Measurements from ENCODE around the gene PLRG1. TPM values are rescaled to one million over a fixed set of nuclear protein-coding genes. Genes with fewer than 3 reads are reported as not detected.

PLRG1 gene
- total and polyA plus RNA-seq, 4 donors: 27.2 to 51.5 (median 29.9) TPM

DNA sequence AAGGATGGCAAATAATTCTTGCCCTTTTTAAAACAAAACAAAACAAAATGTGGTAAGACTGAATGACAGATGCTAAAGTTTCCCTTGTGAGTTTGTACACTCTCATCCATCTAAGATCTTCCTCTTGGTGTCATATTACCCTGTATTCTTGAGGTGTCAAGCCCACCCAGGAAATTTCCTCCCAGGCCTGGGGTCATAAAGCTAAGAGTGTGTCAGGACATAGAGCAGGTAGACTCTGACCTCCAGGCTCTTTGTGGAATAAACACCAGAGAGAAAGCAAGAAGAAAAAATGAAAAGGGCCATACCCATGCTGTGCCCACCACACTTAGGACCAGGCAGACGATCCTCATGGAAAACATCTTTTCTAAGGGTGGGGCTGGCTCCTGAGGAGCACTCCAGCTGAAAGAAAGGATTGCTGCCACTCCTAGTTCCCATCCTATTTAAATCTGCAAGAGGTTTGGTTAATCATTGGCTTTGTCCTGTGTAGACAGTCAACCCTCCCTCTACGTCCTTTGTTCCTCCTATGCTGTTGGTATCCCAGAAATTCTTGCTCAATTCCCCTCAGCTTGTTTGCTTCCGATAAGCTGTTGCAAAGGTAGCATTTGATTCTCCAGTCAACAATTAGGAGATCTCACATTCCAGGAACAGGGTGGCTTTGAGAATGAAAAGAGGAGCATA lies 40.3 kb upstream of the PLRG1 start, which contains the start of gene FGA:
FGA (minus strand) TSS at position 414 of the 678 bp plus-strand sequence; CDS start at position 359, 55 bp downstream.
- H3K27ac ChIP-seq (ENCODE audit: low read depth in 1 of 2, low read length in 2 of 2): peak within 1 kb of the TSS; percentile 84

More for the DNA sequence above, 40.3 kb upstream of the PLRG1 start, which contains the start of gene FGA:
- peak within 1 kb of the TSS; percentile 93 to 97 for H3K9ac ChIP-seq (ENCODE audit: low read depth in 1 of 2, low read length in 2 of 2)
- WGBS: 29% methylated on average over 3 of the region's 3 CpGs
- no peaks in the 10 kb centered on the region for H3K27me3 ChIP-seq (ENCODE audit: control insufficient read depth in 4 of 4, insufficient read depth in 4 of 4, low read length in 3 of 4)
- peak within 1 kb of the TSS; percentile 43 to 99 (median 94) for H3K4me3 ChIP-seq (ENCODE audit: low read depth in 1 of 3, low read length in 3 of 3)
- H3K9me3 ChIP-seq (ENCODE audit: control insufficient read depth in 4 of 4, low read length in 3 of 4): no peaks in the 10 kb centered on the region
- peaks cover 5 to 57% (median 39%) of the 10 kb centered on the region in 4 donors for H3K4me1 ChIP-seq (ENCODE audit: control insufficient read depth in 4 of 4, insufficient read depth in 4 of 4, low read length in 3 of 4)
- DNase-seq (ENCODE audit: low spot score): peak; percentile 54
- TF ChIP-seq HNF4G (IDR thresholded peaks at IDR 0.05) (peak; percentile 55), RXRA (IDR thresholded peaks at IDR 0.05) (peak; percentile 85 to 95), FOXA1 (IDR thresholded peaks at IDR 0.05) (peak; percentile 90), YY1 (IDR thresholded peaks at IDR 0.05) (peak; percentile 86), TAF1 (conservative IDR thresholded peaks at IDR 0.05) (peak; percentile 98), RAD21 (IDR thresholded peaks at IDR 0.05) (peak; percentile 38 to 51), HNF4A (conservative IDR thresholded peaks at IDR 0.05) (peak; percentile 79 to 89), SP1 (IDR thresholded peaks at IDR 0.05) (peak; percentile 96), GABPA (IDR thresholded peaks at IDR 0.05 in 1 of 2, conservative IDR thresholded peaks at IDR 0.05 in 1 of 2) (peak in 1 of 2 donors; percentile 48), NR2F2 (IDR thresholded peaks at IDR 0.05) (peak; percentile 15), FOXA2 (IDR thresholded peaks at IDR 0.05) (peak; percentile 89), EGR1 (IDR thresholded peaks at IDR 0.05; ENCODE audit: low read depth in 2 of 2) (peak in 1 of 2 donors; percentile 27), JUND (IDR thresholded peaks at IDR 0.05) (peak; percentile 75 to 90)
- TF ChIP-seq, protein P1, sequence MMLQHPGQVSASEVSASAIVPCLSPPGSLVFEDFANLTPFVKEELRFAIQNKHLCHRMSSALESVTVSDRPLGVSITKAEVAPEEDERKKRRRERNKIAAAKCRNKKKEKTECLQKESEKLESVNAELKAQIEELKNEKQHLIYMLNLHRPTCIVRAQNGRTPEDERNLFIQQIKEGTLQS (IDR thresholded peaks at IDR 0.05): peak; percentile 43
- TF ChIP-seq, protein P2, sequence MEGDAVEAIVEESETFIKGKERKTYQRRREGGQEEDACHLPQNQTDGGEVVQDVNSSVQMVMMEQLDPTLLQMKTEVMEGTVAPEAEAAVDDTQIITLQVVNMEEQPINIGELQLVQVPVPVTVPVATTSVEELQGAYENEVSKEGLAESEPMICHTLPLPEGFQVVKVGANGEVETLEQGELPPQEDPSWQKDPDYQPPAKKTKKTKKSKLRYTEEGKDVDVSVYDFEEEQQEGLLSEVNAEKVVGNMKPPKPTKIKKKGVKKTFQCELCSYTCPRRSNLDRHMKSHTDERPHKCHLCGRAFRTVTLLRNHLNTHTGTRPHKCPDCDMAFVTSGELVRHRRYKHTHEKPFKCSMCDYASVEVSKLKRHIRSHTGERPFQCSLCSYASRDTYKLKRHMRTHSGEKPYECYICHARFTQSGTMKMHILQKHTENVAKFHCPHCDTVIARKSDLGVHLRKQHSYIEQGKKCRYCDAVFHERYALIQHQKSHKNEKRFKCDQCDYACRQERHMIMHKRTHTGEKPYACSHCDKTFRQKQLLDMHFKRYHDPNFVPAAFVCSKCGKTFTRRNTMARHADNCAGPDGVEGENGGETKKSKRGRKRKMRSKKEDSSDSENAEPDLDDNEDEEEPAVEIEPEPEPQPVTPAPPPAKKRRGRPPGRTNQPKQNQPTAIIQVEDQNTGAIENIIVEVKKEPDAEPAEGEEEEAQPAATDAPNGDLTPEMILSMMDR (IDR thresholded peaks at IDR 0.05; ENCODE audit: low read depth, low read length, missing input control): no peak
- TF ChIP-seq, protein P3, sequence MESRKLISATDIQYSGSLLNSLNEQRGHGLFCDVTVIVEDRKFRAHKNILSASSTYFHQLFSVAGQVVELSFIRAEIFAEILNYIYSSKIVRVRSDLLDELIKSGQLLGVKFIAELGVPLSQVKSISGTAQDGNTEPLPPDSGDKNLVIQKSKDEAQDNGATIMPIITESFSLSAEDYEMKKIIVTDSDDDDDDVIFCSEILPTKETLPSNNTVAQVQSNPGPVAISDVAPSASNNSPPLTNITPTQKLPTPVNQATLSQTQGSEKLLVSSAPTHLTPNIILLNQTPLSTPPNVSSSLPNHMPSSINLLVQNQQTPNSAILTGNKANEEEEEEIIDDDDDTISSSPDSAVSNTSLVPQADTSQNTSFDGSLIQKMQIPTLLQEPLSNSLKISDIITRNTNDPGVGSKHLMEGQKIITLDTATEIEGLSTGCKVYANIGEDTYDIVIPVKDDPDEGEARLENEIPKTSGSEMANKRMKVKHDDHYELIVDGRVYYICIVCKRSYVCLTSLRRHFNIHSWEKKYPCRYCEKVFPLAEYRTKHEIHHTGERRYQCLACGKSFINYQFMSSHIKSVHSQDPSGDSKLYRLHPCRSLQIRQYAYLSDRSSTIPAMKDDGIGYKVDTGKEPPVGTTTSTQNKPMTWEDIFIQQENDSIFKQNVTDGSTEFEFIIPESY (IDR thresholded peaks at IDR 0.05): peak; percentile 86
- TF ChIP-seq, protein P4, sequence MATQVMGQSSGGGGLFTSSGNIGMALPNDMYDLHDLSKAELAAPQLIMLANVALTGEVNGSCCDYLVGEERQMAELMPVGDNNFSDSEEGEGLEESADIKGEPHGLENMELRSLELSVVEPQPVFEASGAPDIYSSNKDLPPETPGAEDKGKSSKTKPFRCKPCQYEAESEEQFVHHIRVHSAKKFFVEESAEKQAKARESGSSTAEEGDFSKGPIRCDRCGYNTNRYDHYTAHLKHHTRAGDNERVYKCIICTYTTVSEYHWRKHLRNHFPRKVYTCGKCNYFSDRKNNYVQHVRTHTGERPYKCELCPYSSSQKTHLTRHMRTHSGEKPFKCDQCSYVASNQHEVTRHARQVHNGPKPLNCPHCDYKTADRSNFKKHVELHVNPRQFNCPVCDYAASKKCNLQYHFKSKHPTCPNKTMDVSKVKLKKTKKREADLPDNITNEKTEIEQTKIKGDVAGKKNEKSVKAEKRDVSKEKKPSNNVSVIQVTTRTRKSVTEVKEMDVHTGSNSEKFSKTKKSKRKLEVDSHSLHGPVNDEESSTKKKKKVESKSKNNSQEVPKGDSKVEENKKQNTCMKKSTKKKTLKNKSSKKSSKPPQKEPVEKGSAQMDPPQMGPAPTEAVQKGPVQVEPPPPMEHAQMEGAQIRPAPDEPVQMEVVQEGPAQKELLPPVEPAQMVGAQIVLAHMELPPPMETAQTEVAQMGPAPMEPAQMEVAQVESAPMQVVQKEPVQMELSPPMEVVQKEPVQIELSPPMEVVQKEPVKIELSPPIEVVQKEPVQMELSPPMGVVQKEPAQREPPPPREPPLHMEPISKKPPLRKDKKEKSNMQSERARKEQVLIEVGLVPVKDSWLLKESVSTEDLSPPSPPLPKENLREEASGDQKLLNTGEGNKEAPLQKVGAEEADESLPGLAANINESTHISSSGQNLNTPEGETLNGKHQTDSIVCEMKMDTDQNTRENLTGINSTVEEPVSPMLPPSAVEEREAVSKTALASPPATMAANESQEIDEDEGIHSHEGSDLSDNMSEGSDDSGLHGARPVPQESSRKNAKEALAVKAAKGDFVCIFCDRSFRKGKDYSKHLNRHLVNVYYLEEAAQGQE (IDR thresholded peaks at IDR 0.05): peak; percentile 92
- TF ChIP-seq, protein P5, sequence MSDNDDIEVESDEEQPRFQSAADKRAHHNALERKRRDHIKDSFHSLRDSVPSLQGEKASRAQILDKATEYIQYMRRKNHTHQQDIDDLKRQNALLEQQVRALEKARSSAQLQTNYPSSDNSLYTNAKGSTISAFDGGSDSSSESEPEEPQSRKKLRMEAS (IDR thresholded peaks at IDR 0.05): peak; percentile 88
- H3K36me3 ChIP-seq (ENCODE audit: control insufficient read depth in 4 of 4, insufficient read depth in 3 of 4, low read depth in 1 of 4, low read length in 3 of 4): peaks cover 2 to 35% (median 28%) of the 10 kb centered on the region in 4 donors

Measured in liver (tissue), 9 donors.